Stimulated activated CD8-positive, alpha-beta memory T cell treated with anti-CD3 and anti-CD28 coated beads, Interleukin-4, amount 100 ng/mL, for 4 hours (primary cell): Measurements from ENCODE around the gene LRRN3.
A peak's percentile ranks its signal among the peaks of the same experiment; 100 is the strongest.

Experiments
- DNase-seq, 2 donors: peaks; one replicate each; pipeline ENCODE4 v3.0.0-alpha.2; 2020; ENCODE audit warnings: low read depth in 2 of 2, low spot score in 1 of 2

LRRN3 gene

DNA sequence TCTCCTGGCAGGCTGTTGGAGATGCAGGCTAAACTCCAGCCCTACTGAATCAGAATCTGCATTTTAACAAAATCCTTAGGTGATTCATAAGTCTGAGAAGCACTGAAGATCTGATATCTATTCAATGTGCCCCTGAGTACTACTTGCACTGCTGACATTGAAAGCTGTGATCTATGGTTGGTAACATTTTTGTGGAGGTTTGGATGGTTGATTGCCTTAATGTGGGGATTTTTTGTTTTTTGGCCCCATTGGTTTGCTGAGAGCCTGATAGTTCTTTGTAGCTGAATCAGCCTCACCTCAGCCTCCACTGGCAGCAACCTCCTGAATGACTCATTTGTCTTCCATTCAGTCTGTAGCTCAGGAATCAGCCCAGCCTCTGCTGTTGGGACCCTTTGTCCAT, 14.7 kb upstream of the LRRN3 start:
- no peak for DNase-seq

- DNase-seq, result no peak
Measured at GRCh38 chr7:111077001-111077400, 13.9 kb upstream of the LRRN3 start.

- no peak for DNase-seq
Measured at GRCh38 chr7:111080495-111081105, 10.3 kb upstream of the LRRN3 start.

- no peak for DNase-seq
Measured at GRCh38 chr7:111081546-111082267, 9.2 kb upstream of the LRRN3 start.

GRCh38 chr7:111082351-111082750, 8.6 kb upstream of the LRRN3 start:
- no peak for DNase-seq

GRCh38 chr7:111083413-111083812, 7.5 kb upstream of the LRRN3 start:
- peak in 1 of 2 donors; percentile 5 for DNase-seq

DNA sequence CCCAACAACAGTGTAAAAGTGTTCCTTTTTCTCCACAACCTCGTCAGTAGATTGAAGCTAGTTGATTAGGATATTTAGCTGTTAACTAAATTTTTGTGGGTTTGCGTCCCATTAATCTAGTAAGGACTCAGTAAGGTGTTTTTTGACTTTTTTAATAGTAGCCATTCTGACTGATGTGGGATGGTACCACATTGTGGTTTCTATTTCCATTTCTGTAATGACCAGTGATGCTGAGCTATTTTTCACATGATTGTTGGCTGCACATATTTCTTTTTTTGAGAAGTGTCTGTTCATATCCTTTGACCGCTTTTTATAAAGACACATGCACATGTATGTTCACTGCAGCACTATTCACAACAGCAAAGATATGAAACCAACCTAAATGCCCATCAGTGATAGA, 5.6 kb upstream of the LRRN3 start:
- DNase-seq, result no peak

DNA sequence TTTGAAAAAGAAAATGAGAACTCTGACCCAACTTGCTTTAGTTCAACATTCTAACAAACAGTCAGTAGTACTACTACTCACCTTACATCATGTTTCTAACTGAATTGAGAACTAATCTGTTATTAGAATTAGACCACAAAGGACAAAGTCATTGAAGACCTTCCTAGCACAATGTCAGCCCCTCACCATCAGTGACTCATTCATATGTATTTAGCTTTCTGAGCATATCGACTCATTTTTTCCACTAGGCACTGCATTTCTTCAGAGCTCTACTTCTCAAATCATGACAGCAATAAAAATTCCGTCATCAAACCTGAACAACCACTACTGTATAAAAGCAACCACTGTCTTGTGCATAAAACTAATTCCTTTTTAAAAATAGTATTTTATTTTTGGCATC, 4.4 kb upstream of the LRRN3 start:
- DNase-seq, result no peak

DNA sequence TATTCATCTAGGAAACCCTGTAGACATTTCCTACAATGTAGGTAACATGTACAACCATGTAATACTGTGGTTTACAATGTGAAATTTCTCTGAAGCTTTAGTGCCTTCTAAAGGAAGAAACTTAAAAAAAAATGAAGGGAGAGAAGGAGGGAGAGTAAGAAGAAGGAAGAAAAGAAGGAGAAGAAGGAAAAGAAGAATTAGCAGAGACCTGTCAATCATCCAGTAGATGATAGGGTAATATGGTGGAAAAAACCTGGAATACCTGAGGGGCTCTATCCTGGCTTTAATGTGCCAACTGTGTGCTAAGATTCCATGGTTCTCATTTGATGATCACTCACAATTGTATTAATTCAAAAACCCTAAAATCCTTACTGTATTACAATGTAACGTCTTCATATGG, 2.6 kb upstream of the LRRN3 start:
- no peak for DNase-seq

GRCh38 chr7:111089822-111090426, 1.0 kb upstream of the LRRN3 start:
- no peak for DNase-seq

DNA sequence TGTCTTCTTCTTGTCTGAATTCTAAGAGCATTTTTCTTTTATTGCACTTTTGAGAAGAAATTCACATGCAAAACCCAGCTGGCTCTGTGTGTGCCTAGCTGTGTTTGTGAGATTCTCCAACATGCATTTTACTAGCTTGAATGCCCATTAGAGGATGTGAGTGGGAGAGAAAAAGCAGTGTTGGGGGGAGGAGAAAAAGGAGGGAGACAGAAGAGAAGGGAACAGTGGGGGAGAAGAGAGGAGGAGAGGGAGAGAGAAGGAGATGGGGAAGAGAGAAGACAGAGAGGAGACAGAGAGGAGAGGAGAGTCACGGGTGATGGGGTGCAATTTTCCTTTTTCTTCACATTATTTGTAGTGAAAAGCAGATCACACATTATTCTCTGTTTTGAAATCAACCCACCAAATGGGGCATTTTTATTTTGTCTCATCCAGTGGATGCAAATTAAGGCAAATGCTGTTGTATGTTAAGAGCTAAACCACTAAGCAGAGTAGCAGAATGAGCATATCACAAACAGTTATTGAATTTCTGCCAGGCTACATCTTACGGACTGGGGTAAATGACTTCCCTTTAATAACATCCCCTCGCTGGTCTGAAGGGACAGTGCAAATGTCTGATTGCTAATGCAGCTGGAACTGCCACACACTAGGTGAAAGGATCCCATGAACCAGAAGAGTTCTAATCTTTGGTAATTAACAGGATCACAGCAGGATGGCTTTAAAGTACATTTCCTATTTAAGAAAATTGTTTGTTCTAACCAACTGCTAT, 849 bp downstream of the LRRN3 start:
- DNase-seq, result no peak

DNA sequence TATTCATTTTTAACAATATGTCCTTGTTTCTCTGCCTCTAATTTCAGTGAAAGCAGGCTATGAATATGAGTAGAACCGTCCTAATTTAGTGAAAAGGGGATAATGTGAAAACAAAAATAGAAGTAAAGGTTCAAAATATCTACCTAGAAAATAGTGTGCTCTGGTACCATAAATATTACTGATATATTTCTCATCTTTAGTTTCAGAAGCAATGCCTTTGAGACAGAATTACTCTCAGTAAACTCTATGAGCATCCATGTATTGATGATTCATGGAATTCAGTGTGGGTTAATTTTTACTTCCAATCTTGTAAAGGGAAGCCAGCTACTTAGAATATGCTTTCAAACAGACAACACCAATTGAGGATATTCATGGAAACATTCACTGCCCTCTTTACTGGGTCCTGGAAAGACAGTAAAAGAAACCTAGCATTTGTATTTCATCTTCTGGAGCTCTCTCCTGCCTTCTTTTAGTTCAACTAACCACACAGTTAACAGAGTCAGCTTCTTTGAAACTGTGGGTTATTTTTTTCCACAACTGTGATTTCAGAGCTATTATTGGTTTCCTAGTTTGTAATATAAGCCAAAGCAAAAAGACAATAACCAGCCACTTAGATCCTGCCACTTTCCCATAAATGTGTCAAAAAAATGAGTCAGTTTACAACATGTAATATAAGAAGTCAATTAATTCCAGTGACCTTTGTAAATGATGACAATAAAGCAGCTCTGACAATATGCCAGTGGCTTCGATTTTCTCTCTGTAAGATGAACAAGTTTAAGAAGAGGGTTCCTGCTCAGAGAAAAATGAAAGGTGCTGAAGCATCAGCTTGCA, 1.7 kb downstream of the LRRN3 start:
- no peak for DNase-seq

GRCh38 chr7:111093496-111093895, 2.6 kb downstream of the LRRN3 start:
- DNase-seq, result no peak

GRCh38 chr7:111094419-111094818, 3.5 kb downstream of the LRRN3 start:
- no peak for DNase-seq

DNA sequence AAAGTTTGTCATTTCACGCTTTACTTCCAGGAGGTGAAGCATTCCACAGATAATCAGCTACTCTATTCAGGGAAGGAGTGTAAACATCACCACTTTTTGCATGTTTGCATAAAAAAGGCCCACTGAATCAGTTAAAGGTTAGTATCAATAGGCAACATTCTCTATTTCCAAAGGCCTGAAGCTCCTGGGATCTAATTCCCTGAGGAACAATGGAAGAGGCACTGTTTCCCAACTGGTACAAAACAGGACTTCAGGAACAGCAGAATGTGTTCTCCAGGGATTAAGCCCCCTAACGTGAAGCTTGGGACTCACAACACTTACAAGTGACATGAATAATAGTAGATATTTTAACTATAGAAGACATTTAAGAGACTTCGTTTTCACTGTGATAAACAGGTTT, 6.1 kb downstream of the LRRN3 start:
- DNase-seq, result no peak

GRCh38 chr7:111098011-111098925, 7.3 kb downstream of the LRRN3 start:
- DNase-seq, result peak in 1 of 2 donors; percentile 16

GRCh38 chr7:111098926-111099250, 8.0 kb downstream of the LRRN3 start:
- DNase-seq, result no peak

DNA sequence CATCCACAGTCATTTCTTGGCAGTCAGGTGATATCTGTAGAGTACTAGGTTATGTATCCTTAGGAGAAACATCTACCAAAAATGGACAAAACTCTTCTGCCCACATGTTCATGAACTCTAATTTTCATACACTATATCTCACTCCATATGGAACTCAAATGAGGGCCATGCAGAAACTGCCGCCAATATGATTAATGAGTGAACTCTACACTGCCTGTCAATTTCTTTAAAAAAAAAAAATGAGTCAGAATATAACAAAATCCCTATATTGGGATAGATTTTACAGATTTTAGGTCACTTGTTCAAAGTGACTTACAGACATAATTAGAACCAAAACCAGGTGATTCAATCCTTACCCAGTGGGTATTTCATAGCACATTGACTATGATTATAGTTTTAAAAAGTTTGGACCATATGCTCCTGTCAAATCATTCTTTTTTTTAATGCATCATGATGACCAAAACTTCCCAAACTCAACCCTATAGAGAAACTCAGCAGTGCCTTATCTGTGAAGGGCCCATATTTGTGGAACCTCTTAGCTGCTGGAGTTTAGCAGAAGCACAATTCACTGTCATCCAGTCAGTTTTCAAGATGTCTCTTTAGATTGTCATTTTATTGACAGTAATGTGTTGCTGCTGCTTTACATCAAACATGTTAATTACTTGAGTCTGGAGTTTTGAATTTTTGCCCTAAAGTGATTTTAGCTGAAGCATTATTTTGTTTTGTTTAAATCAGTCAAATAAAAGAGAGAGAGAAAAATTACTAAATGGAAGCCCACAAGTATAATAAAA, 11.1 kb downstream of the LRRN3 start:
- DNase-seq, result no peak

DNA sequence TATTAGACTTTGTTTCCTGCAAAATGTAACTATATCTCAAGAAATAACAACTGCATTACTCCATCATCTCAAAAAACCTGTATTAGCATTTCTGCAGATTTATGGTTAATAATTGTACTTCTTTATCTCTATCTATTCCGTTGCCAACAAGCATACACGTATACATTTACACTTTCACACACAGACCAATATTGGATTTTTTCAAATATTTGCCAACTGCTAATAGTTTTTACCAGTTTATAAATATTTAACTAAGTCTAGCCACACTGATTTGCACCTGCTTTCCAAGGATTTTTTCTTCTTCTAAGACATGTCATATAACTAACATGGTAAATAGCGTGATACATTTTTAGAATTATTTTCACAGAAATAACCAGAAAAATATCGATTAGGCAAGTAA, 12.2 kb downstream of the LRRN3 start:
- no peak for DNase-seq
